Stimulated activated CD4-positive, alpha-beta T cell treated with anti-CD3 and anti-CD28 coated beads, Interleukin-2, amount 100 ng/mL, for 4 hours (primary cell): ENCODE data around the gene DEFB124.
"Not testable (repeated sequence)": the region's sequence is repeated elsewhere in the genome, so short reads cannot be mapped to it uniquely, and the experiment has no call there.

Experiments
- DNase-seq: peaks from one replicate; pipeline ENCODE4 v3.0.0-alpha.2; 2020; ENCODE audit warnings: low read depth

The DEFB124 gene, protein sequence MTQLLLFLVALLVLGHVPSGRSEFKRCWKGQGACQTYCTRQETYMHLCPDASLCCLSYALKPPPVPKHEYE

DNA sequence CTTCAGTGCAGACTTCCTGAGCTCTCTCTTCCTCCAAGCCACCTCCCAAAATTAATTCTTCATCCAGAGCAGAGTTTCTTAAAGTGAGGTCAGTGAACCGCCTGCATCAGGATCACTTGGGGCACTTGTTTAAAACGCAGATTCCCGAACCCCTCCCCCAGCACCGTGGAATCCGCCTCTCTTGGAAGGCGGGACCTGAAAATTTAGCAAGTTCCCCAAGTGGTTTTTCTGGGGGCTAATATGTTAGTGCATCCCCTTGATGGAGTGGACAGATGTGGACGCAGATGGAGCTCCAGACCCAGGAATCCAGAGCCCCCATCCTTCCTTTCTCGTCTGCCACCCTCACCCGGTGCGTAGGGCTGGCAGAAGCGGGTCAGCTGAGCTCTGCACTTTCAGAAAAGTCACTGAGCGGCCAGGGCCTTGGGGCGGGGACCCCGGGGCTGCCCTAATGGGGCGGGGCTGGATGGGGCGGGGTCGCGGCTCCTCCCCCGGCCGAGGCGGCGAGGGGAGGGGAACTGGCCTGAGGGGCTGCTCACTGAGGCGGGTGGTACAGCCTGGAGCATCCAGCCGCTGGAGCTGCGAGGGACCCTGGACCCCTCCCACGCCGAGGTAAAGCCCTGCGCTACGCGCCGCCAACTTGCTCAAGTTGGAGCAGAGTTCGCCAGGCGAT is at the start of gene DEFB124, which contains the start of gene REM1:
DEFB124 (minus strand) TSS at position 370 of the 670 bp plus-strand sequence. CDS start 2,114 bp downstream, outside the sequence.
REM1 (plus strand) TSS at position 531 of the 670 bp plus-strand sequence. CDS start 1,158 bp downstream, outside the sequence.
- DNase-seq = no peak

DNA sequence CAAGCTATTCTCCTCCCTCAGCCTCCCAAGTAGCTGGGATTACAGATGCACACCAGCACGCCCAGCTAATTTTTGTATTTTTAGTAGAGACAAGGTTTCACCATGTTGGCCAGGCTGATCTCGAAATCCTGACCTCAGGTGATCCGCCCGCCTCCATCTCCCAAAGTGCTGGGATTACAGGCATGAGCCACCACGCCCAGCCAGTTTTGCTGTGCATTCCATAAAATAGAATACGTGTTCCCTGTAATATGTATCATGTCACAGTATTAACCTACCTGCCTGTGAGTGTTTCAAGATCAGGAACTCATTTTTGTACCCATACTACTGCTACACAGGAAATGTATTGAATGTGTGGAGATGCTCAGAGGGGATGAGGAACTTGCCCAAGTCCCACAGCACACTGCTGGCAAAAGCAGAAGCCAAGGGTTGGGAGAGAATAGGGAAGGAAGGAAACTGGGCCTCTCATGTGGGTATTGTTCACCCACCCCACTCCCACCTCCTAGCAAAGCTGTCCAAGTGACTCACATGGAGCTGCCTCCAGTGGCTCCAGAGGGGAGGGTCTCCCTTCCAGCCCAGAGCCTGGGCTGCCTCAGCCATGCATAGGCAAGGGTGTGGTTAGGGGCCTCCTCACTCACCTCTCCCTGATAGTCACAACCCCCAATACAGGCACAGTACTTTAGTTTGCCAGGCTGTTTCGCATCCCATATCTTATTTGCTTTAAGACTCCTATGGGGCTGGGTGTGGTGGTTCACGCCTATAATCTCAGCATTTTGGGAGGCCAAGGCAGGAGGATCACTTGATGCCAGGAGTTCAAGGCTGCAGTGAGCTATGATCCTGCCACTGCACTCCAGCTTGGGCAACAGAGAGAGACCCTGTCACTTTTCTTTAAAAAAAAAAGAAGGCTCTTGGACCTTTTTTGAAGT is 48.7 kb upstream of the DEFB124 start:
- DNase-seq = no peak

DNA sequence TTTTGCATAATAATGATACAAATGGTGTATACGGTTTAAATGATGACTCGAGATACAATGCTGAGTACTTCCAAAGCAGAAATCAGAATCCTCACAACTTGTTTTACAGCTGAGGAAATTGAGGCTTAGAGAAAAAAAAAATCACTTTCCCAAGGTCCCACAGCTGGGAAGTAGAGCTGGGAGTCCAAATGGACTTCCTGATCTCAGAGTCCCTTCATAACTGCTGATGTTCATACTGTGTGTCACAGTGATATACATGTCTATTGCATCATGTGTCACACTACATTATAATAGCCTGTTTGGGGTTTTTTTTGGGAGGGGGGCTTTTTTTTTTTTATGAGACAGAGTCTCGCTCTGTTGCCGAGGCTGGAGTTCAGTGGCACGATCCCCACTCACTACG is 47.8 kb upstream of the DEFB124 start:
- DNase-seq = no peak

DNA sequence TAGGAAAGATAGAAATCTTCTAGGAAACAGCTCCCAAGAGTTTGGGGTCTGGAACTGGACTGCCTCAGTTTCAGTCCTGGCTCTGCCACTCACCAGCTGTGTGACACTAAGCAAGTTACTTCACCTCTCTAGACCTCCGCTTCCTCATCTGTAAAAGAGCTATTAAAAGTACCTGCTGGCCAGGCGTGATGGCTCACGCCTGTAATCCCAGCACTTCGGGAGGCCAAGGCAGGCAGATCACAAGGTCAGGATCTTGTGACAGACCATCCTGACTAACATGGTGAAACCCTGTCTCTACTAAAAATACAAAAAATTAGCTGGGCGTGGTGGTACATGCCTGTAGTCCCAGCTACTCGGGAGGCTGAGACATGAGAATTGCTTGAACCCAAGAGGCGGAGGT is 46.3 kb upstream of the DEFB124 start:
- DNase-seq = not testable (repeated sequence)

DNA sequence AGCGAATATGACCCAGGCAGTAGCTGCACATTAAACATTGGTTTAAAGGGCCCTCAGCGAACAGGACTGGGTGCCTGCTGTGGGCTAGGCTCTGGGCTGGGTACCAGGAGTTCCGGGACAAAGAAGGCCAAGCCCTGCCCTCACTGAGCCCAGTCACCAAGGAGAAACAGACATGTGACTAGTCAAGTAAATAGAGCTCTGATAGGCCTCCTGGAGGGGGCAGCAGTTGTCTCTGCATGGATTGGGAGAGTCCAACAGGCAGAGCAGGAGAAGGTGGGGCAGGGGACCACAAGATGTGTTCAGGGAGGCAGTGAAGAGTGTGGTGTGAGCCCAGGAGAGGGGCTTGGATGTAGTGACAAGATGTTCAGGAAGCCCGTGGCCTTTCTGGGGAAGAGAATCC is 42.4 kb upstream of the DEFB124 start:
- no peak for DNase-seq

DNA sequence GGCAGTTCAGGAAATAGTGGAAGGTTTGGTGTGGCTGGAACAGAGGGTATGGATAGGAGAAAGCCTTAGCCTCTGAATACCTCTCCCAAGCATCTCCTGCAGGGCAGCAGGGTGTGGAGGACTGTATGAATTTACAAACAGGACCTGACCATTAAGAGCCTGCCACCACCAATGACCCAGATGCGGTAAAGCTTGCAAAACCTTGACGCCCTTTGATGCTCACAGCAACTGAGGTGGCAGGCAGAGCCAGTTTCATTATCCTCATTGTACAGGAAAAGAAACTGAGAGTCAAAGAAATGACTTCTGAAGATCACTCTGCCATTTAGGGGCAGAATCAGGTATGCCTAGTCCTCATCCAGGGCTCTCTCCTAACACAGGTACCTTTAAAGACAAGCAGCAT is 41.7 kb upstream of the DEFB124 start:
- no peak for DNase-seq

DNA sequence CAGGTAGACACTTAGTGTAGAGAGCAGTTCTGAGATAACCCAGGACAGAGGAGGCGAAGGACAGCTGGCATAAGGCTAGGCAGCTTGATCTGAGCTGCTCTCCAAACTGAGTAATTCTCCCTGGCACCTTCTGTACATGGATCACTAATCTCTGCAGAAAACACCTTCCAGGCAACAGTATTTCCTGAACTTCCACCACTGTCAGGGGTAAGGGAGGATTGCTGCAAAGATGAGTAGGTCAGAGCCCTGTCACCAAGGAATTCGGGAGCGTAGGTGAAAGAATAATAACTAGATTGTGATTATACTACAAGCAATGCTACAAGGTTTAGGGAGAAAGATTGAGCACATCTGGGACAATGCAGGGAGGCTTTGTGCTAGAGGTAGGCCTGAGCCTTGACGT is 41.2 kb upstream of the DEFB124 start:
- no peak for DNase-seq

DNA sequence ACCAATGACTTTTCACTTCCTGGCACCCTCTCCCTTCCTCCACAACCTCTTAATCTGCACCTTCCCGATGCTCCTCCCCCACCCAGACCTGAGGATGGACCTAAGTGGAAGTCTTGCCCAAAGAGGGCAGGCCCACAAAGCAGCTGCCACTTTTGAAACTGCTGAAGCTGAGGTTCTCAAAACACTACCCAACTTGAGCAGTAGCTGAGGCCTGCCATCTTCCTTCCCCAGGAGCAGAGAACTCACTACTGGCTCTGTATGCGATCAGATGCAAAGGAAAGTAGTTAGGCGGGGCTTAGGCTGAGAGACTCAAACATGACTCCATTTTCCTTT is 40.8 kb upstream of the DEFB124 start:
- no peak for DNase-seq

DNA sequence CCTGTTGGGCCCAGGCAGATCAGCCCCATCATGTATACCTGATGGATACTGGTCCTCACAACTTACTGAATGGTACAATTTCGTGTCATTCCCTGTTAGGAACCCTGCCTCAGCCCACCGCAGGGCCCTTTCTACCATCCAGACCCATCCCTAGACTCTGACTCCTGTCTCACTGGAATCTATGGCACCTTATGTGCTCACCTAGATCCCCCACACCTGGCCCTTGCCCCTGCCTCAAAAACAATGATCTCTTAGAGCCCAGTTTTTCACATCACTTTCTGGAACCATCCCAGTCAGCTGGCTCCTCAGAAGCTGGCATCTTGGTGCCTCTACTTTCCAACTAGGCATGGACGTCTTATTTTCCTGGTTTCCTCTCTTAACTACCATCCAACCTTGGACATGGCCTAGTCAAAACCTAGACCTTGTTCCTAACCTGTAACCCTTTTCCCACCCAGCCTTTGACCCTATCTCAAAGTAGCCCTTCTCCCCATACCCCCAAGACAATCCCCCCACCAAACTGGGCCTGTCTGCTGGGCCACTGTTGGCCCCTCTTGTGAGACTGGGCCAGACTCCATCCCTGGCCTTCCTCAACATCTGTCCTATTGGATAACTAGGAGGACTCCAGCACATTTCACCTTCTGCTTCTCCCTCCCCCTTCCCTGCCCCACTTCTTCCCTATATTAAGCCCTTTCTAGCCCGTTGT is 40.3 kb upstream of the DEFB124 start:
- no peak for DNase-seq

DNA sequence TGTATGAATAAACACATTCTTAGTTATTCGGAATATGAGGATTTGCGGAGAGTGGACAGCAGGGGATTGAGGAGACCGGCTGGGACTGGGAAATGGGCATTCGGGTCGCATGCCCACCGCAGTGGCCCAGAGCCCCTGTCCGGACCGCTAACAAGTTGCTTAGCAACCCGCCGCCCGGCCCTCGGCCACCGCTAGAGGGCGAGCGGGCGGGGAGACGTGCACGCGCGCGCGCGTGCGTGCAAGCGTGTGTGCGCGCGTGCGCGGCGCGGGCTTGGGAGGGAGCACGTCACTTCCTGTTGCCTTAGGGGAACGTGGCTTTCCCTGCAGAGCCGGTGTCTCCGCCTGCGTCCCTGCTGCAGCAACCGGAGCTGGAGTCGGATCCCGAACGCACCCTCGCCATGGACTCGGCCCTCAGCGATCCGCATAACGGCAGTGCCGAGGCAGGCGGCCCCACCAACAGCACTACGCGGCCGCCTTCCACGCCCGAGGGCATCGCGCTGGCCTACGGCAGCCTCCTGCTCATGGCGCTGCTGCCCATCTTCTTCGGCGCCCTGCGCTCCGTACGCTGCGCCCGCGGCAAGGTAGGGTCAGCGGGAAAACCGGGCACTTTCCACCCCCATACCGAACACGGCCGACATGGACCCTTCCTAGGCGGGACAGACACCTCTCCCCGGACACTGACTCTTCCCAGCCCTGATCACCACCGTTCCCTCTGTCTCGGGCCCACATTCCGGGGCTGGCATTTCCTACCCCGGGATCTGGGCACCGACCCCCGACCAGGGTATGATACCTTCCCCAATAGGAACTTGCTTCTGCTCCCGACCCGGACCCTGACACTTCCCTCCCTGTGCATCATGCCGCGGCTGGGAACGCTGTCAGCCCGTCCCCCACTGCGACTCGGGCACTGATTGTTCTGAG is 39.5 kb upstream of the DEFB124 start, which contains the start of gene HM13:
HM13 (plus strand) TSS at position 289 of the 918 bp plus-strand sequence; CDS start at position 399, 110 bp downstream.
- peak; percentile 82 for DNase-seq

DNA sequence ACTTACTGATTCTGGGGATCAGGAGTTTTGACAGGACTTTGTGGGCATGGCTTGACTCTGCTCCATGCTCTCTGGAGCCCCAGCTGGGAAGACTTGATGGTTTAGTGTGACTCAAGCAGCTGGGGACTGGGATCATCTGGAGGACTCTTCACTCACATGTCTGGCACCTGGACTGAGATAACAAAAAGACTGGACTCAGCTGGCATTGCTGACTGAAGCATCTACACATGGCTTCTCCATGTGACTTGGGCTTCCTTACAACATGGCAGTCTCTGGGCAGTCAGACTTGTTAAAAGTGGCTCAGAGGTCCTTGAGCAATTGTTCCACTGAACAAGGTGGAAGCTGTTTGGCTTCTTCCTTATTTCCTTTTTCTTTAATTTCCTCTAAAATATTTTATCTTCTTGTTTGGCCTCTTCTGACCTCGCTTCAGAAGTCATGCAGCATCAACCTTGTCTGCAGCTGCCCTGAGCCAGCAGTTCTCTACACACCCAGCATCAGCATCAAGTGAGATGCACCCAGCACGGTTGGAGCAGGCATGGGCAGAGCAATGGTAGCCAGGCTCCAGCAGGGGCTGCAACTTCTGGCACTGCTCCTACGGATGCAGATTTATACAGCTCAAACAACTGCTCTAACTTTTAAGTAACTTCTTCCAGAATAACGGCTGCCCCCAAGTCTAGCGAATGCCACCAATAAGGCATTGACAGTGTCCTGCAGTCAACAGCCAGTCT is 33.8 kb upstream of the DEFB124 start:
- DNase-seq = no peak

DNA sequence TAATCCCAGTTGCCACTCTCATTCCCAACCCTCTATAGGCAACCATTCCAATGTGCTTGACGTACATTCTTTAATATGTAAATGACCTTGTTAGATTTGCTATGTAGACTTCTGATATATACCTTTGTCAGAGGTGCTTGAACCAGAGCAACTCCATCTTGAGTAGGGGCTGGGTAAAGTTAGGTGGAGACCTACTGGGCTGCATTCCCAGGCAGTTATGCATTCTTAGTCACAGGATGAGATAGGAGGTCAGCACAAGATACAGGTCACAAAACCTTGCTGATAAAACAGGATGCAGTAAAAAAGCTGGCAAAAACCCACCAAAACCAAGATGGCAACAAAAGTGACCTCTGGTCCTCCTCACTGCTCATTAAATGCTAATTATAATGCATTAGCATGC is 31.0 kb upstream of the DEFB124 start:
- DNase-seq = no peak

DNA sequence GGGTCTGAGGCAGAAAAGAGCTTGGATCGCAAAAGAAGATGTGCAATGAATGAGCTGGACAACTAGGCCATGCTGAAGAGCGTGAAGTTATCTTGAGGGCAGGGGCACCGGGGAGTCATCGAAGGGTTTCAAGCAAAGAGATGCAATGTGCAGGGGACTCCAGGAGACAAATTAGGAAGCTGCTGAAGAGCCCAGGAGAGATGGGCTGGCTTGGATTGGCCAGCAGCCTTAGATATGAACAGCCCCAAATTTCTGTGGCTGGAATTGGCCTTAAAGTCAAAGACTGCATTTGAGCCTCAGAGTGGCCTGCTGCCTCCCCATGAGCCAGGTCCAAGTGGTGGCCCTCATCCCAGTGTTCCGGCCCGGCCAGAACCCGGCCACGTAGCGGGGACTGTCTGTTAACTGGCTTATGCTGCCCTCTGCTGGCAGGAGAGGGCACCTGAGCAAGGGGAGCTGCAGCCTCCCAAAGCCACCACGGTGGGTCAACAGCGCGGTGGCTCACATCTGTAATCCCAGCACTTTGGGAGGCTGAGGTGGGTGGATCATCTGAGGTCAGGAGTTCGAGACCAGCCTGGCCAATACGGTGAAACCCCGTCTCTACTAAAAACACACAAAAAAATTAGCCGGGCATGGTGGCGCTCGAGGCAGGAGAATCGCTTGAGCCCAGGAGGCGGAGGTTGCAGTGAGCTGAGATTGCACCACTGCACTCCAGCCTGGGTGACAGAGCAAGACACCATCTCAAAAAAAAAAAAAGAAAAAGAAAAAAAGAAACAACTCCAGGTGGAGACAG is 28.2 kb upstream of the DEFB124 start:
- DNase-seq = peak; percentile 63

DNA sequence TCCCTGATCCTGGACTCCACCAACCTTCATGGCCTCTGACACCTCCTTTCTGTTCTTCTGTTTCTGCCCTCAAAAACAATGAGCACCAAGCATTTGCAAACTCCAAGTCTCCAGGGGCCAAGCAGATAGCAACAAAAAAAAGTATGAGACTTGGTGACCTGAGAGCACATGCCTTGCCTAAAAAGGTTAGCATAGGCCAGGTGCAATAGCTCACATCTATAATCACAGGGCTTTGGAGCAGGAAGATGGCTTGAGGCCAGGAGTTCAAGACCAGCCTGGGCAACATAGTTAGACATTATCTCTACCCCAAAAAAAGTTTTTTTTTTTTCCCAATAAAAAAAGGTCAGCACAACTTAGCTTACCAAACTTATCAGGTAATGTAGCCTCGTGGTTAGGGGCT is 25.6 kb upstream of the DEFB124 start:
- DNase-seq = no peak

DNA sequence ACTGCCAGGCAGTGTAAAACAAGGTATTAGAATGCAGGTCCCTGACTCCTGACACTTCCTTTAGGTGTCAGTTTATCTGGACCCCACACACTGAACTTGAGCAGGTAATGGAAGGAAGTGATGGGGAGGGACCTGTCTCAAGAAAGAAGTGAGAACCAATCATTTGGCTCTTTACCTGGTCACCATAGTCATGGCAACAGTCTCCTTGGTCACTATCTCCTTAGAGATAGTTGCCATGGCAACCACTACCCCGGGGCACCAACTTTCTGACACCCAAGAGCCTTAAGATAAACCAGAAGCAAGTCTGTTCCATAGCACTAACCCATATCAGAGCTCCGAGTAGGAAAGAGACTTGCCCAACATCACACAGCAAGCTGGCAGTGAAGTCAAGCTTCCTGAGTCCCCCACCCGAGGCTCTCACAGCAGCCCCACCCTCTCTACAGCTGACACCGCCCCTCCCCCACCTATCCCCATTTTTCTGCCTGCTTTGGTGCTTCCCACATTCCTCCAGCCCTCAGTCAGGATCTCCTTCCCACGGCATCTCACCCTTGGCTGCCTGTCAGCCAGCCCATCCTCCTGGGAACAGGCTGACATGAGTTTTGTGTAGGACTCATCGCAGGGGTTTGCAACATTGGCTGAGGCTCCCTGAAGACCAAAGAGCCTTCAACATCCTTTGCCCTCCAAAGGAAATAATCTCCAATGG is 23.1 kb upstream of the DEFB124 start:
- DNase-seq = no peak

DNA sequence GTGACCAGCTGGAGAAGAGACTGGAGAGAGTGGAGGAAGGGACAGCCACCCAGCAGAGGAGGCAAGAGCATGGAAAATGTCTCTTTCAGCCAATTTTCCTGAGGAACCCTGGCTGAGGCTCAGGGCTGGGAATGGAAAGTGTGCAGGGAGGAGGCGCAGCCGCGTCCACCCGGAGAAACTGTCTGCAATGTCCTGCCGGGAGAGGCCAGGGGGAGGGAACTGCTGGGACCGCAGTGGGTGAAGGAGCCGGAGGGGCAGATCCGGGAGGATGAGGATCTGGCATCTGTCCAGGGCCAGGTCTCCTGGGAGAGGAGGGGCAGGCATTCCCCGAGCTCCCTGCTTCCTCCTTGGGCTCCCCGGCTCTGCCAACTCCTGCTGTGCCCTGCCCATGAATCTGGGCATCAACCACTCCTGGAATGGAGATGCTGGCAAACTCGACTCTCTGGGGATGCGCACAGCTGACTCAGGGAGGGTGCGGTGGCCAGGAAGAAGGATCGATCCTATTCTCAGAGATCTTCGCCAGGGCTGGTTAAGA is 21.9 kb upstream of the DEFB124 start:
- DNase-seq = no peak

DNA sequence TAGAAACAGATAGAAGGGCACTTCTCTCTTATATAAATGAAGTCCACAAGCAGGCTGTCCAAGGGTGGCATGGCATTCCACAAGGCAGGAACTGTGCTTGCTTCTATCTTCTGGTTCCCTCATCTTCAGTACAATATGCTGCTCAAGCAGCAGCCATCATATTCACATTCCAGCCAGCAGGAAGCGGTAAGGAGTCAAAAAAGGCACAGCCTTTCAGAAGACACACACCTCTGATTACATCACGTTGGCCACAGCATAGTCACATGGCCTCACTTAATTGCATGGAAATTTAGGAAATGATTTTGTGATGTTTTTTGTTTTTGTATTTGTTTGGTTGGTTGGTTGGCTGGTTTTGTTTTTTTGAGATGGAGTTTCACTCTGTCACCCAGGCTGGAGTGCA is 19.2 kb upstream of the DEFB124 start:
- DNase-seq = no peak

DNA sequence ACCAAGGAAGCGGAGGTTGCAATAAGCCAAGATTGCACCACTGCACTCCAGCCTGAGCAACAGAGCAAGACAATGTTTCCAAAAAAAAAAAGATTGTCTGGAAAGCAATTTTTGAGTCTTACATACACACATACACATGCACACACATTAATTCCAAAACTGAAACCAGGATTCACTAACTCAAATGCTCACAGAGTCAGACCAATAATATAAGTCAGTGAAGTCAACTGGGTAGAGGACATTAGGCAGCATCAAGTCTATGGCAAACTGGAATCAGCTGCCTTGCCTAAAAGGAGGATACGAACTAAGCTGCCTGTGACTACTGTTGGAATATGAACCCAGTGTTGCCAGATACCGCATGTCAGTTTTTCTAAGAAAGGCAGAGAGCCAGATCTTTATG is 15.8 kb upstream of the DEFB124 start:
- no peak for DNase-seq

DNA sequence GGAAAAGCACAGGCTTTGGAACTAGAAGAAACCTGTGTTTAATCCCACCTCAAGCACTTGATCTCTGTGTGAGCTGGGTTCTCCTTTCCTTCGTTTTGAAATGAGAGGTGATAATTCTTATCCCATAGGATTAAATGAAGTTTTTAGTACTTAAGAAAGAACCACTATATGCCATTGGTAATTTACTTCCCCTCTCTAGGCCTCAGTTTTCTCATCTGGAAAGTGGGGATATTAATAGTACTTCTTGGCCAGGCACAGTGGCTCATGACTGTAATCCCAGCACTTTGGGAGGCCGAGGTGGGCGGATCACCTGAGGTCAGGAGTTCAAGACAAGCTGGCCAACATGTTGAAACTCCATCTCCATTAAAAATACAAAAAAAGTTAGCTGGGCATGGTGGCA is 14.2 kb upstream of the DEFB124 start:
- DNase-seq = no peak
